NCI-H69 (cell line): ENCODE measurements around the gene KRT78.
"Not testable (repeated sequence)": the region's sequence is repeated elsewhere in the genome, so short reads cannot be mapped to it uniquely, and the experiment has no call there.

Source experiments
- DNase-seq: peaks from one replicate; lab custom pipeline; 2025; lab: John Stamatoyannopoulos, UW

Gene KRT78

GRCh38 chr12:52796839-52797528 is 51.8 kb downstream of the KRT78 start:
- DNase-seq = no peak

GRCh38 chr12:52796429-52796794 is 52.4 kb downstream of the KRT78 start:
- no peak for DNase-seq

DNA sequence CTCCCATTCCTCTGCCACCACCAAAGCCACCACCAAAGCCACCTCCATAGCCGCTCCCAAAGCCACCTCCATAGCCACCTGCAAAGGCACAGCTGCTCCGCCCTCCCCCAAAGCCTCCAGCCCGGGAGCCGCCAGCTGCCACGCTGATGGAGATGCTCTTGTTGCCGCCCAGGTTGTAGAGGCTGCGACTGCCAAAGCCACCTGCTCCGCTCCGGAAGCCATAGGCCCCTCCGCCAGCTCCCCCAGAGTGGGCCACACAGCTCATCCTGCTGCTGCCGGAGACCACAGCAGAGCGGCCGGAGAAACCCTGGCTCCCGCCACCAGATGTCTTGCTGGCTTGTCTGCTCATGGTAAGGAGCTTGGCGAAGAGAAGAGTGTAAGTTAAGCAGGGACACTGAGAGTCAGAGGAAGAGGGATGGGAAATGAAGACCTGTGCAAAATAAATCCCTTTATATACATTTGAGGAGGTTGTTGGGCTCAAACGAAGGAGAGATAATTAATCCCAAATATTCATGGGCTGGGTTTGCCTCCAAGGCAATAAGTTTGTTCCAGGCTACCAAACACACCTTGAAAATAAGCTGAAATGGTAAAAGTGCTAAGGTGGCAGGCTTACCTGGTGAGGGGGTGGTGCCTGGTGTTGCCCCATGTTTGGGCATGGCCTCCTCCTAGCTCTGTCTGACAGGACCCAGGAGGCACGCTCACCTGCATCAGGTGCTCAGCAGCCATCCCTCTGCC is 52.9 kb downstream of the KRT78 start, which contains the start of gene KRT3:
Gene KRT3, minus strand, starts transcription at position 424 of the 735 bp plus-strand sequence. Its CDS starts 75 bp downstream, at position 349.
- DNase-seq = no peak

DNA sequence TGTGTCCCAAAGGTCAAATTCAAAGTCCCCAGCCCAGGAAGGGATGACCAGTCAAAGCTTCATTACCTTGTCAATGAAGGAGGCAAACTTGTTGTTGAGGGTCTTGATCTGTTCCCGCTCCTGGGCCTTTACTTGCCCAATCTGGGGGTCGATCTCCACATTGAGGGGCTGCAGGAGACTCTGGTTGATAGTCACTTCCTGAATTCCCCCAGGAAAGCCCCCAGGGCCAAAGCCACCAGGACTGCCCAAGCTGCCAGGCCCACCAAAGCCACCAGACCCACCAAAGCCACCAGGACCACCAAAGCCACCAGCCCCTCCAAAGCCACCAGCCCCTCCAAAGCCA is 53.5 kb downstream of the KRT78 start:
- not testable (repeated sequence) for DNase-seq

DNA sequence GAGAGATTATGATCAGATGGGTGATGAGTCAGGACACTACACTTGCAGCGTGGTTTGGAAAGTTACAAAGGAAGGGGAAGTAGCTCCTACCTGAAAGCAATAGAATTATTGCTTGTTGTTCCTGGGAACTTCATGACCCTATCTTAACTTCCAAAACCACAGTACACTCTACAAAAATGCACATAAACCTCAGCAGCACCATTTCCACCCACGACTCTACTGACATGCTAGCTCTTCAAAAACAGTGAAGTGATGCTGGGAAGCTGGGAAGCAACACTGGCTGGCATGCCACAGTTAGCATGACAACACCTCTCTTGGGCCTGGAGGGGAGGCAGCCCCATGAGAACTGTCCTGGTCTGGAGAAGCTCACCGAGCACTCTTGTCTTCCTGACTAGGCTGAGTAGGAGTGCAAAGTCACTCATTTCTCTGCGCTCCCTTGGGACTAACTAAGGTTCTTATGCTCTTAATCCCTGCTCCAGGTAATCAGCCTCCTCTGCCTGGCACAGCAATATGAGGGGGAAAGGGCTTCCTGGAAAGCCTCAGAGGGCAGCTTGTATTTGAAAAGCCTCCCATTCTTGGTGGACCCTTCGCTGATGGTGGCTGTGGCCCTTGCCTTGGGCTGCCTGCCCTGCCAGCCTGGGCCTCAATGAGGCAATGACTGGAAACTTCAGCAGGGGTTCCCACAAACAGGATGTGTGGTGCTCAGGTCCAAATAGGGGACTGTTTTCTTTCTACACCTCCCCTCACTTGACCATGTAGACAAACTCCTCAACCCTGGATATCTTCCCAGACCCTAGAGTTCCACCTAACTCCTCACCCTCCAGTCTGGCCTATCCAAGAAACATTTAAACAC is 54.1 kb downstream of the KRT78 start:
- DNase-seq = no peak

GRCh38 chr12:52792185-52793029 is 56.4 kb downstream of the KRT78 start:
- no peak for DNase-seq

DNA sequence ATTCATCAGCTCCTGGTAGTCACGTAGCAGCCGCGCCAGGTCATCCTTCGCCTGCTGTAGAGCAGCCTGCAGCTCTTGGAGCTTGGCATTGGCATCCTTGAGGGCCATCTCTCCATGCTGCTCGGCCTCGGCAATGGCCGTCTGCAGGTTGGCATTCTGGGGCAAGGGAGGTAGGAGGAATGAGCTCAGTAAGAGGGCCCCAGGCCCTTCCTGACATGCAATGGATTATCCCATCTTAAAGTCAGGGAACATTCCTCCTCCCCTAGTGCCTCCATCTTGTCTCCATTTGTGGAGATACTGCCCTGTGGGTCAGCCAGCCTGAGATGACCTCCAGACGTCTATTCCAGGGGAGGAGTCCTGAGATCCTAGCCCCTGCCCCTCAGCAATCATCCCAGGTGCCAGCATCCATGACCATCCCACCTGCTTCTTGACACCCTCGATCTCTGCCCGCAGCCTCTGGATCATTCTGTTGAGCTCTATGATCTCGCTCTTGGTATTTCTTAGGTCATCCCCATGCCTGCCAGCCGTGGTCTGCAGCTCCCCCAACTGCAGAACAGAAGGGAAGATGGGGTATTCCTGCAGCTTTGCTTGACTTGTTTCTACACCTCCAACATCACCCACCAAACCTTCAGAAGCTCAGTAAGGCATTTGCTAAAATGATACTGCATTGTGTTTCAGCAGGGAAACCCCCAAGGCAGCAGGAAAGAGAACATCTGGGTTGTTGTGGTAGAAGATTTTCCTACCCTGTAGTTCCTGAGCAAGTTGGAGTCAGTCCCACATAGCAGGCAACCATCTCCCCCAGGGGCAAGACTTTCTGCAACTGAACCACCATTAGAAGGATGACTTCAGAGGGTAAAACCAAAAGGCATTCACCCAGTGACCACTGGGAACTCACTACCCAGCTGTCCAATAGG is 57.3 kb downstream of the KRT78 start:
- no peak for DNase-seq

DNA sequence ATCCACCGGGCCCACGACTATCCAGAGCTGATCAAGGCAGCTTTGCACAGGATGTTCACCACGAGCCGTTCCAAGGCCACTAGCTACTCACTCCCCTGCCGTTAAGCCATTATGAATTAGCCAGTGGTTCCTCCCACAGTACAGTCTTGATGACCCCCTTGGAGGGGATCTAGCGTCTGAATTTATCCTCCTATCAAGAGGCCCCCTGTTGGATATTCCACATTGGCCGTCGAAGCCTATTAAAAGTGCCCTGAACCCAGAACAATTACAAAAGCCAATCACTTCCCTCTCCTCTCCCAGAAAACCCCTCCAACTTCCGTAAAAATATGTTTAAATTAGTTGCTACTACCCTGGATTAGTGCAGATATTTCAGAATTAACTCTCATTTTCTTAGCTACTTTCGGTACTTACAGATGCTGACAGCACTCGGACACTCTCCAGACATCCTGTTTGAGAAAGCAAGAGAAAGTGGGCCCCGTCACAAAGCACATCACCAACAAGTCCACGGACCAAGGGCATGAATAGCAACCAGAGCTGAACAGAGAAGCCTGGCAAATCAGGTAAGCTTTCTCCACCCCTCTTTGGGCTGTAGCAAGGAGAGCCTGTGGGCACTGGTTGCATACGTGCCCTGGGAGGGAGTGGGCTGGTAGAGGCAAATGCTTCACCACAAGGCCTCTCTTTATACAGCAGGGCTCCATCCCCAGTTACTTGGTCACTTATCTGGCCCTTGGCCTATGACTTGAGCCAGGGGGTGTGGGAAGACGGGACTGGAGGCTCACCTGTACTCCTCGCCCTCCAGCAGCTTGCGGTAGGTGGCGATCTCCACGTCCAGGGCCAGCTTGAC is 58.1 kb downstream of the KRT78 start:
- DNase-seq = no peak

- no peak for DNase-seq
Measured at GRCh38 chr12:52789637-52790426, 59.0 kb downstream of the KRT78 start.

DNA sequence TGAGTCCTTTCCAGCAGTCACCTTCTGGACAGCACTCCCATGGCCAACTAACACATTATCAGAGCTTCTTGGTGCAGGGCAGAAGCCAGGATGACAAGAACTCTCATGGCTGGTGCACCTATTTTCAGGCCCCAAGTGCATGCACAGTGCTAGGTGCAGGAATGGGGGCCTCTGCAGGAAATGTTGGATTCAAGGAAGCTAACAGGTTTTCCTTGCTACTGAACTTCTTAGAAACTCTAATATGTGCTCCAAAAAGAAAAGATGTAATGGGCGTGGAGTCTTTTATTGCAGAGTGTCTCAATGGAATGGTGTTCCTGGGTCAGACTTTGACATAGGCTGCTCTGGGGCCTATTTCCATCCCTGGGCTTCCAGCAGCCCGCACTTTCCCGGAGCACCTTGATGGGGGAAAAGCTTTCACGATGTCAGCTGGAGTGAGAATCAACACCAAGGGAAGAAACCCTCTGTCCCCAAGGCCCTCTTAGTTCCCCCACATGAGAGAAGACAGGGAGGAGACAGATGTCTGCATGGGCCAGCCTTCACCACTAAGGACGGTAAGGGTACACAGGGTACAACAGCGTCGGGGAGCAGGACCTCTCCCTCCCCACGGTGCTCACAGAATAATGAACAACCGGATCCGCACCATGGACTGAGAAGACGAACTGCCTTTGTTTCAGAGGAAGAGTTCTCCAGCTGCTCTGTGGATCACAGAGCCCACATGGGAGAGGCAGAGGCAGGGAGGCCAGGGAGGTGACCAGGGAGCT is 59.7 kb downstream of the KRT78 start:
- no peak for DNase-seq

DNA sequence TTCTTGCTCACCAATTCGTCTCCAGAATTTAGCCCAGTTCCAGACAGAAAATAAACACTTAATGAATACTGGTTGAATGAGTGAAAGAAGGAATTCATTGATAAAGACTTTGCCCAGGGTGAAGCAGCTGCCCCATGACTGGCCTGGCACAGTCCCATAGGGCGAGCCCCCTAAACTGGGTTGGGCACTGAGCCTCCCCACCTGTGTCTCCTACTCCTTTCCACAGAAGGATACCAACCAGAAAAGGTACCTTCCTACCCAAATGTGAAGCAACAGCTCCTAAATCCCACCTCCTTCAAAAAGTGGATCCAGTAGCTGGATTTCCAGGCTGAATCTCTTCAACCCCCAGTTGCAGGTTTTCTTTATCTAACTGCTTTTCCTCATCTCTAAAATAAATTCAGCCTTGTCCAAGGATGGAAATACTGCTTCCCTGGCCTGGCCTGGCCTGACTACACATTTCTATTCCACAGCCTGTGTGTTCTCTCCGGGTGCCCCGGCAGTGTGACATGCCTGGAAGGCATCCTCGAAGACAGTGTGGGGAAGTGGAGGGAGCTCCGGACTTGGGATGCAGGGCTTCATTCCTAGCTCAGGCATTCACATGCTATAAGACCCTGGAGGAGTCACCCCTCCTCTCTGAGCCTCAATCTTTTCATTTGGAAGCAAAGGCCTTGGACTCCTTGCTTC is 60.5 kb downstream of the KRT78 start:
- no peak for DNase-seq
